ENCODE results near the gene CLEC18B.
"Not testable (repeated sequence)": the region's sequence is repeated elsewhere in the genome, so short reads cannot be mapped to it uniquely, and the experiment has no call there.

Gene CLEC18B

DNA sequence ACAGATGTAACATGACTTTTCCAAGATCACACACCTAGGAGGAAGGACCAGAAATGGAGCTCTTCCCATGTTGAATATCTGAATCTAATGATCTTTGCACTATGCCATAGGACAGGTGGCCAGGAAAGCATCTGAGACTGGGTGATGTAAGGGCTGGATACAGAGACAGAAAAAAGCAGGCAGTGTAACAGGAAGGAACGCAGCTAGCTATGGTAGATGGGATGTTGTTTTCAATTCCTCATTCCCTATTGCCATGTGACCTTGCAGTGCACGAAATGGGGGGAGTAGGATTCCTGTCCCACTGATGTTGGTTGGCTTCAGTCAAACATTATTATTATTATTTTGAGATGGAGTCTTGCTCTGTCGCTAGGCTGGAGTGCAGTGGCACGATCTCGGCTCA lies 48.9 kb downstream of the CLEC18B start:
- DNase-seq (ENCODE audit: low read depth, low spot score): no peak
- H3K36me3 ChIP-seq (ENCODE audit: insufficient read depth, low read length): no peaks in the 10 kb centered on the region
- H3K27ac ChIP-seq: no peak overlapping the region
- H3K9me3 ChIP-seq (ENCODE audit: low read depth, low read length): no peaks in the 10 kb centered on the region
- H3K4me3 ChIP-seq: no peak overlapping the region
- H3K9ac ChIP-seq (ENCODE audit: insufficient read length): no peak overlapping the region
- no peak for TF ChIP-seq POLR2AphosphoS5 (IDR thresholded peaks at IDR 0.05; ENCODE audit: borderline replicate concordance, low read depth, low read length)
- no peak for TF ChIP-seq FOXP2 (optimal IDR thresholded peaks at IDR 0.05; ENCODE audit: control extremely low read depth, extremely low read length, insufficient read depth)
- TF ChIP-seq EZH2 (IDR thresholded peaks at IDR 0.05): no peak

DNA sequence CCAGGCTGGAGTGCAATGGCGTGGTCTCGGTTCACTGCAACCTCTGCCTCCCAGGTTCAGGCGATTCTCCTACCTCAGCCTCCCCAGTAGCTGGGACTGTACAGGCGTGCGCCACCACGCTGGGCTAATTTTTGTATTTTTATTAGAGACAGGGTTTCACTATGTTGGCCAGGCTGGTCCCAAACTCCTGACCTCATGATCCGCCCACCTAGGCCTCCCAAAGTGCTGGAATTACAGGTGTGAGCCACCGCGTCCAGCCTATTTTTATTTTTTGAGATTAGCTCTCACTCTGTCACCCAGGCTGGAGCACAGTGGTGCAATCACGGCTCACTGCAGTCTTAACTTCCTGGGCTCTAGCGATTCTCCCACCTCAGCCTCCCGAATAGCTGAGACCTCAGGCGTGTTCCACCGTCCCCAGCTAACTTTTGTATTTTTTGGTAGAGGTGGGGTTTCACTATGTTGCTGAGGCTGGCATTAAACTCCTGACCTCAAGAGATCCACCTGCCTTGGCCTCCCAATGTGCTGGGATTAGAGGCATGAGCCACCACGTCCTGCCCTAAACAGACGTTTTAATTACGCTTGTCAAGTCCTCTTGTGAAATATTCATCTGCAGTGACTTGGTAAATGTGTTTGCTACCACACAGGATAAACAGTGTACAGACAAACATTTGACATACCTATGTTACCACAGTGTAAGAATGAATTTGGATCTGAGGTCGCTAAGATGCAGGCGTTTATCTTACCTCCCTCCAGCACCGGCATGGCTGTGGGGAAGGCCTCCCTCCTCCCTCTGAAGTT lies 50.7 kb downstream of the CLEC18B start:
- not testable (repeated sequence) for H3K9ac ChIP-seq (ENCODE audit: insufficient read length); H3K9me3 ChIP-seq (ENCODE audit: low read depth, low read length); H3K36me3 ChIP-seq (ENCODE audit: insufficient read depth, low read length); H3K27ac ChIP-seq; DNase-seq (ENCODE audit: low read depth, low spot score); H3K4me3 ChIP-seq

DNA sequence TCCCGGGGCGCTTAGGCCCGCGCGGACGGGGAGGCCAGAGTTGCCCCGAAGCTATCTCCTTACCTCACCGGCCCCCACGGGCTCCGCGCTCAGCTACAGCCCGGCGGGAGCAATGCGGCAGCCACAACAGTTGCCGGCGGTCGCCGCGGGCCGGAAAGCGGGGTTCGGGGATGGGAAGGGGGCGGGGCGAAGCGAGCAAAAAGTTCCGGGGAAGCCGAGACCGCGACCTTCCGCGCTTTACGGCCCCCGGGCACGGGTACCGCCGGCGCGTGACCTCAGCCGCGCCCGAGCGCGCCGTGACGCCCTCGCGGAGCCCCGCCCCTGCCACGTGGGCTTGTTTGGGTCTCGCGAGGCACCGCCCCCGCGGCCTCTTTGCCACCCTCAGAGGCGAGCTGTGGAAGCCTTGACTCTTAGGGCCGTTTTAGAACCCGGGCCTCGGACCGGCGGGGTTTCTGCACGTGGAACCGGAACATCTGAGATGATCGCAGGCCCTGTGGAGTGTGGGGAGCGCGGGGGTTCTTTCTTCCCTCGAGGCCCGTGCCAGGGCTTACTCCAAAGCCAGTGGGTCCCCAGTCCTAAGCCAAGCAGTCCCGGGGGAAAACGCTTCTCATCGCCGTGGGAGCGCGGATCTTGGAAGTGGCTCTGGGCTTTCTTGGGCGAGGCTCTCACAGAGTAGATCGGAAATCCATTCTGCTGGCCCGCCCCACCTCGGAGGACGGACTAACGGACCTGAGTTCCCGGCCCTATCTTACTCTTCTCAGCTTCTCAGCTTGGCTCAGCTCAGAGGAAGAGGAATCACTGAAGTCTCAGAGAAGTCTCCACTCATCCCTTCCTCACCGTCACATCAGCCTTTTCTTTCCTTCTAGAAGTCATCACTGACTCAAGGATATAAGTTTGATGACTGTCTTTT lies 53.0 kb downstream of the CLEC18B start:
- not testable (repeated sequence) for H3K36me3 ChIP-seq (ENCODE audit: insufficient read depth, low read length); DNase-seq (ENCODE audit: low read depth, low spot score); H3K27ac ChIP-seq; H3K9me3 ChIP-seq (ENCODE audit: low read depth, low read length)
- H3K9ac ChIP-seq (ENCODE audit: insufficient read length): peak overlapping the region; percentile 41
- peak overlapping the region; percentile 76 for H3K4me3 ChIP-seq

DNA sequence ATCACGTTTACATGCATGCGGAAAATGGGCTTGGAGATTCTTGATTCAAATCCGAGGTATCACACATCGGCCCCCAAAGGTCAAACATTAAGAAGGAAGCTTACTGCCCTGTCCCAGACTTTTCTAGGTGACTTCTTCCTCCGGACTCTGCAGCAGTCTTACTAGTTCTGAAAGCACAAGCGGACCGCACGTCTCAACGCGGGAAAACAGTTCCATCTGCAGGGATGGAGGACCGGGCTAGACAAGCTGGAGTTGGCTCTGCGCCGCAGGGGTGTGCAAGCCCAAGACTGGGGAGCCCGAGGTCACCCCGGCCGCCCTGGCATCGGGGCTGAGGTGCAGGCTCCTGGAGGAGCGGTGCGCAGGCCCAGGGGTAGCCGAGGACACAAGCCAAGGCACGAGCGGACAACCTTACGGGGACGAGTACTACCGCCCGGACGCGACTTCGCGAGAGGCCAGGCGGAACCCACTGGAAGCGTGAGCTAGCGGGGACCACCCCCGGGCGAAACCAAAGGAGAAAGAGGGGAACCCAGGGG lies 53.7 kb downstream of the CLEC18B start:
- peak overlapping the region; percentile 76 for H3K4me3 ChIP-seq
- not testable (repeated sequence) for DNase-seq (ENCODE audit: low read depth, low spot score); H3K9me3 ChIP-seq (ENCODE audit: low read depth, low read length)

DNA sequence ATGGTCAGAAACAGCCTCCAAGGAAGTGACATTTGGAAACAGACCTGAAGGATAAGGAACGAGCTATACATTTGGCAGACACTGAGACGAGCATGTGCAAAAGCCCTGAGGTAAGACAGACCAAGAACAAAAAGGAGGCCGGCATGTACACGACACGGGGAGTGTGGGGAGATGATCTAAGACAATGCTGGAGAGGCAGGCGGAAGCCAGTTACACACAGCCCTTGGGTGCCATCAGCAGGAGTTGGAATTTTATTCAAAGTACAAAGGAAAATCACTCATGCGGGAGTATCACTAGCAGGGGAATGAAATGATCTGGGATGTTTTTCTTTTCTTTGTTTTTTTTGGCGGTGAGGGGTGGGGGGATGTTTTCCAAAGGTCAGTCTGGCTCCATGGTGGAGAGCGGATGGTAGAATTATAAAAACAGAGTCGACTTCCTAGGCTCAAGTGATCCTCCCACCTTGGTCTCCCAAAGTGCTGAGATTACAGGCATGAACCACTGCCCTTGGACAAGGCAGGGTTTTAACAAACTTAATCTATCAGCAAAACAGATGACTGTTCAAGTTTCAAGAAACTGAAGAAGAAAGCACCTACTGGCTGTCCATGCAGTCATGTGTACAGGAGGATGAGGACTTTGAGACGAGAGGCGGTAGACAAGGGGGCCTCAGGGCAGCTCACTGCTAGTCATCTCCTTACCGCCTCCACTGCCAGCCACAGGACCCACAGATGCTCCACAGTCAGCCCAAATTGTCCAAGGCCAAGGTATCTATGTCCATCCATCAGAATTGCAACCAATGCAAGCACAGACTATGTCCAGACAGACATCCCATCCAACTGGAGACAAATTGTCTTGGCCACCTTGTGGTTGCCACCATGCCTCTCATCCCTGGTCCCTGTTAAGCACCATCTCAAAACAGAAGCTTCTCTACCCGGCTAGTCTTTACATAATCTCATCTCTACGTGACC lies 59.4 kb downstream of the CLEC18B start:
- not testable (repeated sequence) for H3K9ac ChIP-seq (ENCODE audit: insufficient read length); H3K27ac ChIP-seq; H3K36me3 ChIP-seq (ENCODE audit: insufficient read depth, low read length); H3K4me3 ChIP-seq; DNase-seq (ENCODE audit: low read depth, low spot score); H3K9me3 ChIP-seq (ENCODE audit: low read depth, low read length)

More for the DNA sequence above, 53.7 kb downstream of the CLEC18B start:
- H3K9ac ChIP-seq (ENCODE audit: insufficient read length): peak overlapping the region; percentile 41
- H3K36me3 ChIP-seq (ENCODE audit: insufficient read depth, low read length); H3K27ac ChIP-seq: not testable (repeated sequence)
